BLaER1 treated with 17β-estradiol and CSF1 and Interleukin-3, amounts not matched to agents 10 nM and 100 nM (cell line): ENCODE results near the gene PADI2.

Experiments
- H3K27ac ChIP-seq, 11 experiments: shearing (Covaris generic); formaldehyde crosslinking; 2 replicates each; pipeline ENCODE4 v1.8.1; 2022
- H3K27me3 ChIP-seq, 11 experiments: shearing (Covaris generic); formaldehyde crosslinking; 2 replicates each; pipeline ENCODE4 v1.8.1; 2022
- H3K36me3 ChIP-seq, 11 experiments: shearing (Covaris generic); formaldehyde crosslinking; 2 replicates each; pipeline ENCODE4 v1.8.1; 2022
- H3K4me1 ChIP-seq, 10 experiments: shearing (Covaris generic); formaldehyde crosslinking; 2 replicates each; pipeline ENCODE4 v1.8.1; 2022
- H3K4me2 ChIP-seq, 11 experiments: shearing (Covaris generic); formaldehyde crosslinking; 2 replicates each; pipeline ENCODE4 v1.8.1; 2022
- H3K4me3 ChIP-seq, 10 experiments: shearing (Covaris generic); formaldehyde crosslinking; 2 replicates each; pipeline ENCODE4 v1.8.1; 2022
- H3K9ac ChIP-seq, 11 experiments: shearing (Covaris generic); formaldehyde crosslinking; 2 replicates each; pipeline ENCODE4 v1.8.1; 2022
- H3K9me3 ChIP-seq, 11 experiments: shearing (Covaris generic); formaldehyde crosslinking; replicated peaks in 1 of 11; 2 replicates each; pipeline ENCODE4 v1.8.1; 2022
- H4K20me1 ChIP-seq, 11 experiments: shearing (Covaris generic); formaldehyde crosslinking; 2 replicates each; pipeline ENCODE4 v1.8.1; 2022
- Cebpa-rat ChIP-seq, 11 experiments: shearing (Covaris generic); IDR thresholded peaks; 2 replicates each; pipeline ENCODE4 v1.8.1; 2022

Gene PADI2

GRCh38 chr1:17101261-17101660 lies 18.0 kb downstream of the PADI2 start:
- TF ChIP-seq Cebpa-rat (IDR thresholded peaks at IDR 0.05): no peak
- Histone ChIP-seq H3K27ac (peak overlapping the region in 1 of 11 experiments; percentile 52; a peak in 1 of 22 replicates), H3K9me3 (no peaks in the 10 kb centered on the region), H3K4me1 (peaks cover 27 to 50% (median 47%) of the 10 kb centered on the region in 10 experiments), H3K4me2 (peak overlapping the region in 7 of 11 experiments; percentile 64 to 85 (median 74); a peak in 8 of 22 replicates), H3K36me3 (no peaks in the 10 kb centered on the region), H3K9ac (no peak overlapping the region), H3K4me3 (no peak overlapping the region), H4K20me1 (no peaks in the 10 kb centered on the region; a peak in 1 of 22 replicates), H3K27me3 (no peaks in the 10 kb centered on the region)

DNA sequence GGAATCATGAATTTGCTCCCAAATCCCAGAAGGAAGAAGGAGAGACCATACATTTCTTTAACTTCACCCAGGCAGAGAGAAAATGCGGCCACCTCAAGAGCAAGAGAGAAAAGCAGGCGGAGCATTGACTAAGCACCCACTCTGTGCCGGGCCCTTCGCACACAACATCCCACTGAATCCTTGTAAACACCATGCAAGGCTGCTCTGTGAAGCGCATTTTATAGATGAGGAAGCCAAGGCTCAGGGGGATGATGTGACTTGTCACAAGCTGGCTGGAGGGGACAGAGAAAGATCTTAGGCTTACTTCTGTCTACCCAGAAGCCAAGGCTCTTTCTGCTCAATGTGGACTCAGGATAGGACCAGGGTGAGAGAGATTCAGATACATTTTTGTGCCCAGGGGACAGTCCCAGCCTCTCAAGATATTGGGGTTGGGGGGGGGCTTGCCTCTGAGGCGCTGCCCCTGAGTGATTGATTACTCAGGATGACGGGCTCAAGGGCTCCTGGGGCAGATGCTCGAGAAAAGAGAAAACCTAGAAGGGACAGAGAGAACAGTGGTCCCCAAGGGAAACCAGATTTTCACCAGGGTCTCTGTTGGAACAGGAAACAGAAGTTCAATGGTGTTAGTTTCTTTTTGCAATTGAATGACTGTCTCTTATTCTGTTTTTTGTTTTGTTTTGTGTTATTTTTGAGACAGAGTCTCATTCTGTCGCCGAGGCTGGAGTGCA lies 19.5 kb downstream of the PADI2 start:
- peak overlapping the region in 8 of 11 experiments; percentile 33 to 69 (median 52); a peak in 16 of 22 replicates for H3K27ac ChIP-seq
- H3K9me3 ChIP-seq: no peaks in the 10 kb centered on the region
- H3K27me3 ChIP-seq: no peaks in the 10 kb centered on the region
- H3K4me3 ChIP-seq: no peak overlapping the region
- H3K4me1 ChIP-seq: peaks cover 27 to 61% (median 55%) of the 10 kb centered on the region in 10 experiments
- no peak for TF ChIP-seq Cebpa-rat (IDR thresholded peaks at IDR 0.05)
- H3K4me2 ChIP-seq: peak overlapping the region; percentile 4 to 85 (median 70)
- H4K20me1 ChIP-seq: no peaks in the 10 kb centered on the region; a peak in 1 of 22 replicates
- H3K9ac ChIP-seq: peak overlapping the region in 6 of 11 experiments; percentile 1 to 48 (median 30); a peak in 8 of 22 replicates
- no peaks in the 10 kb centered on the region for H3K36me3 ChIP-seq

GRCh38 chr1:17098446-17099317 lies 20.6 kb downstream of the PADI2 start:
- Histone ChIP-seq H3K27ac (peak overlapping the region in 8 of 11 experiments; percentile 33 to 69 (median 51); a peak in 12 of 22 replicates), H3K4me2 (peak overlapping the region; percentile 58 to 85 (median 70))

GRCh38 chr1:17097787-17098186 lies 21.5 kb downstream of the PADI2 start:
- Histone ChIP-seq H3K4me1 (peaks cover 27 to 67% (median 61%) of the 10 kb centered on the region in 10 experiments), H3K4me3 (no peak overlapping the region), H3K9me3 (peaks cover 9 to 14% (median 12%) of the 10 kb centered on the region in 11 experiments), H3K27ac (peak overlapping the region in 8 of 11 experiments; percentile 33 to 69 (median 51); a peak in 10 of 22 replicates), H3K4me2 (peak overlapping the region in 10 of 11 experiments; percentile 58 to 85 (median 71); a peak in 14 of 22 replicates), H3K9ac (peak overlapping the region in 4 of 11 experiments; percentile 21 to 37 (median 32); a peak in 5 of 22 replicates), H3K36me3 (peaks cover 0 to 5% (median 0%) of the 10 kb centered on the region in 11 experiments; a peak in 1 of 22 replicates), H4K20me1 (no peaks in the 10 kb centered on the region; a peak in 1 of 22 replicates), H3K27me3 (no peaks in the 10 kb centered on the region)
- no peak for TF ChIP-seq Cebpa-rat (IDR thresholded peaks at IDR 0.05)

More at GRCh38 chr1:17098446-17099317, 20.6 kb downstream of the PADI2 start:
- Histone ChIP-seq H3K4me3 (no peak overlapping the region), H3K27me3 (no peaks in the 10 kb centered on the region), H3K9me3 (peaks cover under 1 to 5% (median 3%) of the 10 kb centered on the region in 11 experiments; a peak in 21 of 22 replicates), H3K36me3 (peaks cover 0 to 1% (median 0%) of the 10 kb centered on the region in 11 experiments; a peak in 1 of 22 replicates), H4K20me1 (no peaks in the 10 kb centered on the region; a peak in 1 of 22 replicates), H3K4me1 (peaks cover 27 to 67% (median 61%) of the 10 kb centered on the region in 10 experiments), H3K9ac (peak overlapping the region in 5 of 11 experiments; percentile 27 to 48 (median 37); a peak in 7 of 22 replicates)
- peak in 4 of 11 experiments; percentile 8 to 74 (median 24); a peak in 2 of 22 replicates for TF ChIP-seq Cebpa-rat (IDR thresholded peaks at IDR 0.05)

DNA sequence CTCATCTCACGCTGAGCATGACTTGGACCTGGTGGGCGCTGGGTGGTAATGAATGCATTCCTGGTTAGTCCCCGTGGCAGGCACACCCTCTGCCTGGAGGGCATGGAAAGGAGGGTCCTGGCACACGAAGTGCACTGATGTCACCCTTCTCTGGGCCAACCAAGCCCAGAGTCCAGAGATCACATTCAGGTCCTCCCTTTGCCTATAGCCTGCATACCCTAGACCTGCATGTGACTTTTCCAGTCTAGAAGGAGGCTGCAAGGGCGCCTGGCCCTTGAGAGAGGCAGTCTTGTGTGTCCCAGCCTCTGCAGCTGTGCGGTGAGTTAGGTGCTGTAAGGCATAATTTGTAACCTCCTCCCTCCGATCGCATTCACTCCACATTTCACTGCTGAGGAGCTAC lies 22.1 kb downstream of the PADI2 start:
- Histone ChIP-seq H4K20me1 (no peaks in the 10 kb centered on the region; a peak in 1 of 22 replicates), H3K4me1 (peaks cover 27 to 67% (median 61%) of the 10 kb centered on the region in 10 experiments), H3K4me3 (no peak overlapping the region), H3K36me3 (peaks cover 0 to 5% (median 0%) of the 10 kb centered on the region in 11 experiments; a peak in 3 of 22 replicates), H3K9ac (no peak overlapping the region; a peak in 1 of 22 replicates), H3K9me3 (peaks cover 16 to 21% (median 18%) of the 10 kb centered on the region in 11 experiments), H3K4me2 (peak overlapping the region in 8 of 11 experiments; percentile 7 to 85 (median 64); a peak in 8 of 22 replicates), H3K27ac (peak overlapping the region in 2 of 11 experiments; percentile 31 to 52; a peak in 3 of 22 replicates), H3K27me3 (no peaks in the 10 kb centered on the region)
- no peak for TF ChIP-seq Cebpa-rat (IDR thresholded peaks at IDR 0.05)

DNA sequence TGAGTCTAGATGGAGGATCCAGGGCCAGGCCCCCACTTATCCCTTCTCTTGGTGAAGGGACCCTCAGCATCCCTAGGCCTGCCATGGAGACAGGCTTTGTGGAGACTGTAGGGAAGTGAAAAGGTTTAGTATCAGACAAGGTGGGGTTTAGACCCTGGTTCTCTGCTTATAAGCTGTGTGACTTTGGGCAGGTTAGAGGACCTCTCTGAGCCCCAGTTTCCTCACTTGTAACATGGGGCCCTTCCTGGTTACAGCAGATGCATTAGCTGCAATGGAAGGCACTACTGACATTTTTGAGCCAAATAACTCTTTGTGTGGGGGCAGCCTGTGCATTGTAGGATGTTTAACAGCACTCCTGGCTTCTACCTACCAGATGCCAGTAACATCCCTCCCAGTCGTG lies 22.7 kb downstream of the PADI2 start:
- H4K20me1 ChIP-seq: no peaks in the 10 kb centered on the region; a peak in 1 of 22 replicates

GRCh38 chr1:17095141-17095540 lies 24.1 kb downstream of the PADI2 start:
- Histone ChIP-seq H4K20me1 (no peaks in the 10 kb centered on the region), H3K4me2 (peak overlapping the region in 7 of 11 experiments; percentile 6 to 49 (median 23); a peak in 11 of 22 replicates), H3K9me3 (peaks cover 17 to 27% (median 22%) of the 10 kb centered on the region in 11 experiments), H3K27ac (no peak overlapping the region), H3K4me3 (no peak overlapping the region), H3K36me3 (peaks cover 0 to 5% (median 0%) of the 10 kb centered on the region in 11 experiments; a peak in 3 of 22 replicates), H3K27me3 (no peaks in the 10 kb centered on the region), H3K4me1 (peaks cover 25 to 52% (median 49%) of the 10 kb centered on the region in 10 experiments), H3K9ac (0 out of 22 replicates have a peak overlapping the region, but pooled peaks of 1 of the 11 experiments have one; percentile 5)
- TF ChIP-seq Cebpa-rat (IDR thresholded peaks at IDR 0.05): no peak

More for the DNA sequence above, 22.7 kb downstream of the PADI2 start:
- Histone ChIP-seq H3K4me2 (peak overlapping the region in 2 of 11 experiments; percentile 26 to 85; a peak in 3 of 22 replicates), H3K36me3 (peaks cover 0 to 5% (median 0%) of the 10 kb centered on the region in 11 experiments; a peak in 3 of 22 replicates), H3K9me3 (peaks cover 17 to 26% (median 22%) of the 10 kb centered on the region in 11 experiments), H3K4me1 (peaks cover 27 to 66% (median 61%) of the 10 kb centered on the region in 10 experiments), H3K27me3 (no peaks in the 10 kb centered on the region), H3K27ac (peak overlapping the region in 1 of 11 experiments; percentile 52; a peak in 1 of 22 replicates), H3K9ac (no peak overlapping the region), H3K4me3 (no peak overlapping the region)
- TF ChIP-seq Cebpa-rat (IDR thresholded peaks at IDR 0.05): no peak

DNA sequence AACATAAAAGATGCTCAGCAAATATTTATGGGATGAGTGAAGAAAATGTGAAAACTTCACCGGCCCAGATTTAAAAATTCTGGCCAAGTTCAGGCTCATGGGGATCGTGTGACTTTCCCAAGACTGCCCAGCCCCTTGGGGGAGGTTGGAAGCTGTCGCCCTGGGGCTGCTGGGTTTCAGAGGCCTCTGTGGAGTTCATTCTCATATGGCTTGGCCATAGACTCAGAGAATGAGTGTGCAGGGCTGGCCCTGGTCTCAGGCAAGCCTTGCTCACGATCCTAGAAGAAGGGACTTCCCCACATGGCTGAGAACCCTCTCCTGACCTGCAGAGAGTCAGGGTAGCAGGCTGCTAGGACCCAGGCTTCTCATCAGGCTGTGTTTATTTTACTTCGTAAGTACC lies 24.6 kb downstream of the PADI2 start:
- H3K27ac ChIP-seq: no peak overlapping the region
- H3K4me3 ChIP-seq: no peak overlapping the region
- no peak for TF ChIP-seq Cebpa-rat (IDR thresholded peaks at IDR 0.05)
- H3K9ac ChIP-seq: 0 out of 22 replicates have a peak overlapping the region, but pooled peaks of 1 of the 11 experiments have one; percentile 5
- peaks cover 17 to 27% (median 22%) of the 10 kb centered on the region in 11 experiments for H3K9me3 ChIP-seq
- peaks cover 0 to 5% (median 0%) of the 10 kb centered on the region in 11 experiments; a peak in 3 of 22 replicates for H3K36me3 ChIP-seq
- no peaks in the 10 kb centered on the region for H4K20me1 ChIP-seq
- peak overlapping the region in 7 of 11 experiments; percentile 6 to 49 (median 23); a peak in 10 of 22 replicates for H3K4me2 ChIP-seq
- H3K27me3 ChIP-seq: no peaks in the 10 kb centered on the region
- peaks cover 21 to 48% (median 45%) of the 10 kb centered on the region in 10 experiments for H3K4me1 ChIP-seq
